ENCODE data around the gene BTBD10.
A peak's percentile ranks its signal among the peaks of the same experiment; 100 is the strongest.
"Not testable (repeated sequence)": the region's sequence is repeated elsewhere in the genome, so short reads cannot be mapped to it uniquely, and the experiment has no call there.

BTBD10 gene

DNA sequence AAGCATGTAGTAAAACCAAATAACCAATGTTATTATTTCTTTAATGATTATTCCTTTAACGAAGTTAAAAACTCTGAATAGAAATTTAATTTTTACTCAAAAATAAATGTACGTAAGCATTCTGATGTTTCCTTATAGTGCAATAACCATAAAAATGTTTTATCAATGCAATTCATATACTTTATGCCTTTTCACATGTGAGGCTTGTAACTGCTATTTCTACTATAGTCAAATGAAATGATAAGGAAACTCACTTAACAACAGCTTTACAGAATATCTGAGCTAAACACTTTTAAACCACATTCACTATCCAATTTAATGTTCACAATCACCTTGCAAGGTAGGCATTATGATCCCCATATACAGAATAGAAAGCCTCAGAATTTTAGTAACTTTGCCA is 17.4 kb downstream of the BTBD10 start:
- no peaks in the 10 kb centered on the region for H3K9me3 ChIP-seq
- TF ChIP-seq, protein P1, sequence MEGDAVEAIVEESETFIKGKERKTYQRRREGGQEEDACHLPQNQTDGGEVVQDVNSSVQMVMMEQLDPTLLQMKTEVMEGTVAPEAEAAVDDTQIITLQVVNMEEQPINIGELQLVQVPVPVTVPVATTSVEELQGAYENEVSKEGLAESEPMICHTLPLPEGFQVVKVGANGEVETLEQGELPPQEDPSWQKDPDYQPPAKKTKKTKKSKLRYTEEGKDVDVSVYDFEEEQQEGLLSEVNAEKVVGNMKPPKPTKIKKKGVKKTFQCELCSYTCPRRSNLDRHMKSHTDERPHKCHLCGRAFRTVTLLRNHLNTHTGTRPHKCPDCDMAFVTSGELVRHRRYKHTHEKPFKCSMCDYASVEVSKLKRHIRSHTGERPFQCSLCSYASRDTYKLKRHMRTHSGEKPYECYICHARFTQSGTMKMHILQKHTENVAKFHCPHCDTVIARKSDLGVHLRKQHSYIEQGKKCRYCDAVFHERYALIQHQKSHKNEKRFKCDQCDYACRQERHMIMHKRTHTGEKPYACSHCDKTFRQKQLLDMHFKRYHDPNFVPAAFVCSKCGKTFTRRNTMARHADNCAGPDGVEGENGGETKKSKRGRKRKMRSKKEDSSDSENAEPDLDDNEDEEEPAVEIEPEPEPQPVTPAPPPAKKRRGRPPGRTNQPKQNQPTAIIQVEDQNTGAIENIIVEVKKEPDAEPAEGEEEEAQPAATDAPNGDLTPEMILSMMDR (IDR thresholded peaks at IDR 0.05): no peak
- H3K4me3 ChIP-seq: no peak overlapping the region
- H3K4me1 ChIP-seq: peaks cover 0 to 27% (median 7%) of the 10 kb centered on the region in 4 donors
- no peak overlapping the region for H3K27ac ChIP-seq
- intact Hi-C loops (cut with DNase I; ENCODE audit: low total_unique reads): no loop called here
- H3K36me3 ChIP-seq: no peaks in the 10 kb centered on the region
- DNase-seq: no peak
- H3K27me3 ChIP-seq: no peaks in the 10 kb centered on the region

DNA sequence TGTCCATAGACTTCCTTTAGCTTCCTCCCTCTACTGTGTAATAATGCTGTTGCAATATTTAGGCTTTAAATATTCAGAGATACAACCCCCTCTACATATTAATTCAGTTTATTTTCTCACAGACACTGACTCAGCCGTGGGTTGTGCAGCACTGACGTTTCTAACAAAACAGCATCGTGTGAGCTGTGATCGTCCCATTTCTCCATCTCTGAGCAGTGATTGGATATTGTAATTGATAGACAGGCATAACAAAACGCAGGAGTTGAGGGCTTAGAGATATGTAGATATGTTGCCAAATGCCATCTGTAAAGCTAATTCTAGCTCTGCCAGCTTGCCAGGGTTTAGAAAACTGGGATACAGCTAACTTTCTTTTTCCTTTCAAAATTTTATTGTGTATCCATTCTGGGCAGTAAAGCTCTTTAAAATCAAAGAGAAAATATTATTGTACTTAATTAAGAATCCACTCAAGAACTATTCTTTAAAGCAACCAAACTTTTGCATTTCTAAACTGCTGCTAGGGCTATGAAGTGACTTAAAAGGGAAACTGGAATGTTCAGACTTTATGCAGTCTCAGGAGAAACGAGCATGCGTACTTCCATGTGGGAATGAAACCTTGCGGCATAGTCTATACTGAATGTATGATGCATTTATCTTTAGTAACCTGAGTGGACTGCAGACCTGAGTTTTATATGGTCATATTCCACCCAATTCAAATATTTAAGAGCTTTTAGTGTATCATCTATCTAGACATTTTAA is 22.7 kb downstream of the BTBD10 start:
- no peaks in the 10 kb centered on the region for H3K9me3 ChIP-seq
- no peaks in the 10 kb centered on the region for H3K36me3 ChIP-seq
- H3K4me3 ChIP-seq: peak overlapping the region; percentile 40 to 46
- H3K4me1 ChIP-seq: no peaks in the 10 kb centered on the region
- H3K27me3 ChIP-seq: no peaks in the 10 kb centered on the region
- TF ChIP-seq, protein P1 (IDR thresholded peaks at IDR 0.05): no peak
- DNase-seq: peak; percentile 25 to 68
- intact Hi-C loops (cut with DNase I; ENCODE audit: low total_unique reads): no loop called here
- peak overlapping the region; percentile 48 to 59 for H3K27ac ChIP-seq

DNA sequence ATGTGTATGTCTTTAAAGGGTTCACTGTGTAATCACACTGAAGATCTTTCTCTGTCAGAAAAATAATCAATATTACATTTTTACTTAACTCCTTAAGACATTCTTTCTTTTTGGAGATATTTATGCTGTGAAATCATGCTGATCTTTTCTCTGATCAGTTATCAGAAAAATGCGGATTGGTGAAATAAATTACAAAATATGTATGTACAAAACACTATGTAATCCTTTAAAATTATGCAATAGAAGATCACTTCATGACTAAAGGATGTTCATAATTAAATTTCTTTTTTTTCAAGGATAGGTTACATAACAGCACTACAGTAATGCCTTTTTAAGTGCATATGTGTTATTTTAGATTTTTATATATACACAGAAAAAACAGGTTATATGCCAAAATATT is 24.7 kb downstream of the BTBD10 start:
- intact Hi-C loops (cut with DNase I; ENCODE audit: low total_unique reads): no loop called here
- H3K9me3 ChIP-seq: no peaks in the 10 kb centered on the region
- TF ChIP-seq, protein P1 (IDR thresholded peaks at IDR 0.05): no peak
- no peak overlapping the region for H3K4me3 ChIP-seq
- H3K27me3 ChIP-seq: no peaks in the 10 kb centered on the region
- no peaks in the 10 kb centered on the region for H3K36me3 ChIP-seq
- H3K4me1 ChIP-seq: no peaks in the 10 kb centered on the region
- H3K27ac ChIP-seq: no peak overlapping the region
- no peak for DNase-seq

DNA sequence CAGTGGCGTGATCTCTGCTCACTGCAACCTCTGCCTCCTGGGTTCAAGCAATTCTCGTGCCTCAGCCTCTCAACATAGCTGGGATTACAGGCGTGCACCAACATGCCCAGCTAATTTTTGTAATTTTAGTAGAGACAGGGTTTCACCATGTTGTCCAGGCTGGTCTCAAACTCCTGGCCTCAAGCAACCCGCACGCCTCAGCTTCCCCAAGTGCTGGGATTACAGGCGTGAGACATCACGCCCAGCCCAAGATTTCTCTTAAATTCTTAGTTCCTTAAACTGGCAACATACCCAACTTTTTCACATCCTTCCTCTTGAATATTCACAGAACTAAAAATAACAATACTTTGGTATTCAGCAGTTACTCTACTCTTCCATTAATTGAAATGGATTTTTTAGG is 26.2 kb downstream of the BTBD10 start:
- H3K27me3 ChIP-seq; intact Hi-C loops (cut with DNase I; ENCODE audit: low total_unique reads): not testable (repeated sequence)

DNA sequence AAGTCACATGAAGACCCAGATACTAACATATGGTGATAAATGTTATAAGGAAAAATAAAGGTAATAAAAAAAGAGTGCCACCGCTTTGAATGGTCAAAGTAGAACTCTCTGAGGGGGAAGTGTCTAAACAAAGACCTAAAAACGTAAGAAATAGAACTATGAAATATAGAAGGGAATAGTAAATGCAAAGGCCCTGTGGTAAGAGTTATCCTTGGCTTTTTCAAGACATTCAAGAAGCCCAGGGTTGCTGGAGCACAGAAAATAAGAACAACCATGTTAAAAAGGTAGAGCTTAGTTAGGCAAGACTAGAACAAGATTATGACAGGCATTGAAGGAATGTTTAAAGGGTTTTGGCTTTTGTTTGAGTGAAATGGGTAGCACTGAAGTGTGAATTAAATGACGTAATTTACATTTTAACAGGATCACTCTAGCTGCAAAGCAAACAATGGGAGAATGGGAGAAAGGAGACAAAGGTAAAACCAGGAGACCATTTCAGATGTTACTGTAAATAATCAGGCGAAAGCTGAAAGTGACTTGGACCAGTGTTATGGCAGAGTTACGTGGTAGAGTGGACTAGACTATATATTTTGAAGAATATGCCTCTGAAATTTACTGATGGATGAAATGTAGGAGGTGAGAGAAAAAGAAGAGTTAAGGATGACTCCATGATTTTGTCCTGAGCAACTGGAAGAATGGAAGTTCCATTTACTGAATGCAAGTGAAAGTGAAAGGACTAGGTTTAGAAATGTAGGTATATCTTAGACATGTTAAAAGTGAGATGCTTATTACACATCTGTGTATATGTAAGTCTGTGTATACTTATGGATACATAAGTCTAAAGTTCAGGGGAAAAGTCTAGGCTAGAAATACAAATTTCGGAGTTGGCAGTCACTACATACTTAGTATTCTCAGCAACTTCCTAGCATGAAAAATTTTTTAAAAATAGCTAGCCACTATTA is 28.5 kb downstream of the BTBD10 start:
- Histone ChIP-seq H3K27me3 (no peaks in the 10 kb centered on the region), H3K9me3 (no peaks in the 10 kb centered on the region), H3K4me1 (no peaks in the 10 kb centered on the region), H3K27ac (no peak overlapping the region), H3K4me3 (no peak overlapping the region), H3K36me3 (no peaks in the 10 kb centered on the region)
- TF ChIP-seq, protein P1 (IDR thresholded peaks at IDR 0.05): no peak
- DNase-seq: no peak
- intact Hi-C loops (cut with DNase I; ENCODE audit: low total_unique reads): no loop called here

More for the DNA sequence above, 26.2 kb downstream of the BTBD10 start:
- not testable (repeated sequence) for H3K4me3 ChIP-seq, H3K9me3 ChIP-seq, H3K27ac ChIP-seq, H3K4me1 ChIP-seq, DNase-seq, H3K36me3 ChIP-seq

DNA sequence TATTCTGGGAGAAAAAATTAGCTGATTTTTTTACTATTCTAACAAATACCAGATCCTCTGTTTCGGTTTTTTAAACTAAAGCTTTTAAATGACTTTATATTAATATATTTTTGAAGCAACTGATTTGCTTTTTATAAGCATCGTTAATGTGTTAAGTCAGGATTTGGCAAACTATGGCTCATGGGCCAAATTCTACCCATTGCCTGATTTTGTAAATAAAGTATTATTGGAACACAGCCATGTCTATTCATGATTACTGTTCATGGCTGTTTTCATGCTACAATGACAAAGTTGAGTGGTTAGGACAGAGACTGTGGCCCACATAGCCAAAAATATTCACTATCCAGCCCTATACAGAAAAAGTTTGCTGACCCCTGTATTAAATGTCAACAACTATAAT is 29.6 kb downstream of the BTBD10 start:
- TF ChIP-seq, protein P1 (IDR thresholded peaks at IDR 0.05): no peak
- no peak overlapping the region for H3K4me3 ChIP-seq
- H3K36me3 ChIP-seq: no peaks in the 10 kb centered on the region
- H3K27ac ChIP-seq: no peak overlapping the region
- no peaks in the 10 kb centered on the region for H3K4me1 ChIP-seq
- peaks cover 0 to 2% (median 0%) of the 10 kb centered on the region in 3 donors for H3K9me3 ChIP-seq
- intact Hi-C loops (cut with DNase I; ENCODE audit: low total_unique reads): no loop called here
- DNase-seq: no peak
- H3K27me3 ChIP-seq: no peaks in the 10 kb centered on the region
